ENCODE data around the gene TMA7B.

The TMA7B gene

GRCh38 chr22:39933741-39934140 lies 26.5 kb upstream of the TMA7B start:
- no peak for DNase-seq (ENCODE audit: low spot score)

- no peak for DNase-seq (ENCODE audit: low spot score)
Observed at GRCh38 chr22:39935116-39935515, 25.1 kb upstream of the TMA7B start.

- DNase-seq (ENCODE audit: low spot score), result no peak
Observed at GRCh38 chr22:39935612-39936011, 24.6 kb upstream of the TMA7B start.

- no peak for DNase-seq (ENCODE audit: low spot score)
Observed at GRCh38 chr22:39936523-39937145, 23.6 kb upstream of the TMA7B start.

GRCh38 chr22:39937906-39938305 lies 22.3 kb upstream of the TMA7B start:
- no peak for DNase-seq (ENCODE audit: low spot score)

GRCh38 chr22:39938509-39939111 lies 21.6 kb upstream of the TMA7B start:
- DNase-seq (ENCODE audit: low spot score), result no peak

GRCh38 chr22:39939830-39940229 lies 20.4 kb upstream of the TMA7B start:
- DNase-seq (ENCODE audit: low spot score), result no peak

GRCh38 chr22:39940757-39941305 lies 19.4 kb upstream of the TMA7B start:
- DNase-seq (ENCODE audit: low spot score), result peak; percentile 43

- no peak for DNase-seq (ENCODE audit: low spot score)
Observed at GRCh38 chr22:39941601-39942000, 18.6 kb upstream of the TMA7B start.

- no peak for DNase-seq (ENCODE audit: low spot score)
Observed at GRCh38 chr22:39942439-39943230, 17.6 kb upstream of the TMA7B start.

- DNase-seq (ENCODE audit: low spot score), result peak; percentile 26
Observed at GRCh38 chr22:39943337-39943736, 16.9 kb upstream of the TMA7B start.

- DNase-seq (ENCODE audit: low spot score), result no peak
Observed at GRCh38 chr22:39943953-39944872, 16.0 kb upstream of the TMA7B start.

GRCh38 chr22:39946126-39946502 lies 14.1 kb upstream of the TMA7B start:
- no peak for DNase-seq (ENCODE audit: low spot score)

GRCh38 chr22:39946503-39947219 lies 13.5 kb upstream of the TMA7B start:
- no peak for DNase-seq (ENCODE audit: low spot score)

- no peak for DNase-seq (ENCODE audit: low spot score)
Observed at GRCh38 chr22:39947220-39948216, 12.7 kb upstream of the TMA7B start.

- DNase-seq (ENCODE audit: low spot score), result peak; percentile 53
Observed at GRCh38 chr22:39949964-39950737, 10.0 kb upstream of the TMA7B start.

- DNase-seq (ENCODE audit: low spot score), result peak; percentile 18
Observed at GRCh38 chr22:39951603-39952293, 8.4 kb upstream of the TMA7B start.

GRCh38 chr22:39952347-39952746 lies 7.8 kb upstream of the TMA7B start:
- no peak for DNase-seq (ENCODE audit: low spot score)

GRCh38 chr22:39953101-39953500 lies 7.1 kb upstream of the TMA7B start:
- DNase-seq (ENCODE audit: low spot score), result no peak

Measured in NAMALWA (cell line).